ENCODE measurements around the gene SNED1.
A peak's percentile ranks its signal among the peaks of the same experiment; 100 is the strongest.

Gene SNED1

DNA sequence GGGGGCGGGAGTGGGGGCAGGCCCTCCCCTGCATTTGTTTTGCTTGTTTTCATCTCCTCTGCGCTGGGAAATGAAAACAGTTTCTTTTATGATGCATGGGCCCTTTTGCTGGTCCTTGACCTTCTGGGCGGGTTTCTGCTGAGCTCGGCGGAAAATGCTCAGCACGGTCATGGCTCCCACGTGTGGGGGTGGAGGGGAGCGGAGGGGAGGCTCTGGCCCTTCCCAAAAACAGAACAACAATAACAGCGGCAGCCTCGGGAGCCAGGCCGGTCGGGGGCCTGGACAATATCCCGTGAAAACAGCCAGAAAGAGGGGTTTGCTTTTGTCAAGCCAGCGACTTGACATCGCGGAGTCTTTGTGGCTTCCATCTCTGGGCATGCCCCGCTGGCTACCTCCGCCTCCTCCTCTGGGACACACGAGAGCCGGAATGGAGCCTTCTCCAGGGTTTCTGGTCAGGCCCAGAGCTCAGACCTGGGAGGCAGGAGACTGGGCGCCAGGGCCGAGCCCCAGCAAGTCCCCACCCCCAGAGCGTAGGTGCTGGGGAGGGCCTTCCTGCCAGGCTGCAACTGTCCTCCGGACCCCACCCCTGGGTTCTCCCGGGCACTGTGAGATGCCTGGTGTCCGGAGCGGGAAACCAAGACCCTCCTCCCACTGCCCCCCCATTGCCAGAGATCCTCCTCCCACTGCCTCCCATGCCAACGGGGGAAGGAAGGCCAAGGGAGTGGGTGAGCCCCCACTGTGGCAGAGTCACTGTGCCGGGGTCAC lies 35.9 kb upstream of the SNED1 start:
- Histone ChIP-seq H3K4me3 (no peak overlapping the region), H3K27ac (no peak overlapping the region), H3K4me1 (peaks cover 0 to 17% (median 3%) of the 10 kb centered on the region in 4 donors), H3K9me3 (no peaks in the 10 kb centered on the region), H3K27me3 (peaks cover 0 to 64% of the 10 kb centered on the region in 2 donors), H3K36me3 (no peaks in the 10 kb centered on the region)
- DNase-seq = peak; percentile 28 to 59
- intact Hi-C loops (cut with DNase I; ENCODE audit: low total_unique reads) = no loop called here
- TF ChIP-seq, protein P1, sequence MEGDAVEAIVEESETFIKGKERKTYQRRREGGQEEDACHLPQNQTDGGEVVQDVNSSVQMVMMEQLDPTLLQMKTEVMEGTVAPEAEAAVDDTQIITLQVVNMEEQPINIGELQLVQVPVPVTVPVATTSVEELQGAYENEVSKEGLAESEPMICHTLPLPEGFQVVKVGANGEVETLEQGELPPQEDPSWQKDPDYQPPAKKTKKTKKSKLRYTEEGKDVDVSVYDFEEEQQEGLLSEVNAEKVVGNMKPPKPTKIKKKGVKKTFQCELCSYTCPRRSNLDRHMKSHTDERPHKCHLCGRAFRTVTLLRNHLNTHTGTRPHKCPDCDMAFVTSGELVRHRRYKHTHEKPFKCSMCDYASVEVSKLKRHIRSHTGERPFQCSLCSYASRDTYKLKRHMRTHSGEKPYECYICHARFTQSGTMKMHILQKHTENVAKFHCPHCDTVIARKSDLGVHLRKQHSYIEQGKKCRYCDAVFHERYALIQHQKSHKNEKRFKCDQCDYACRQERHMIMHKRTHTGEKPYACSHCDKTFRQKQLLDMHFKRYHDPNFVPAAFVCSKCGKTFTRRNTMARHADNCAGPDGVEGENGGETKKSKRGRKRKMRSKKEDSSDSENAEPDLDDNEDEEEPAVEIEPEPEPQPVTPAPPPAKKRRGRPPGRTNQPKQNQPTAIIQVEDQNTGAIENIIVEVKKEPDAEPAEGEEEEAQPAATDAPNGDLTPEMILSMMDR (IDR thresholded peaks at IDR 0.05) = no peak

DNA sequence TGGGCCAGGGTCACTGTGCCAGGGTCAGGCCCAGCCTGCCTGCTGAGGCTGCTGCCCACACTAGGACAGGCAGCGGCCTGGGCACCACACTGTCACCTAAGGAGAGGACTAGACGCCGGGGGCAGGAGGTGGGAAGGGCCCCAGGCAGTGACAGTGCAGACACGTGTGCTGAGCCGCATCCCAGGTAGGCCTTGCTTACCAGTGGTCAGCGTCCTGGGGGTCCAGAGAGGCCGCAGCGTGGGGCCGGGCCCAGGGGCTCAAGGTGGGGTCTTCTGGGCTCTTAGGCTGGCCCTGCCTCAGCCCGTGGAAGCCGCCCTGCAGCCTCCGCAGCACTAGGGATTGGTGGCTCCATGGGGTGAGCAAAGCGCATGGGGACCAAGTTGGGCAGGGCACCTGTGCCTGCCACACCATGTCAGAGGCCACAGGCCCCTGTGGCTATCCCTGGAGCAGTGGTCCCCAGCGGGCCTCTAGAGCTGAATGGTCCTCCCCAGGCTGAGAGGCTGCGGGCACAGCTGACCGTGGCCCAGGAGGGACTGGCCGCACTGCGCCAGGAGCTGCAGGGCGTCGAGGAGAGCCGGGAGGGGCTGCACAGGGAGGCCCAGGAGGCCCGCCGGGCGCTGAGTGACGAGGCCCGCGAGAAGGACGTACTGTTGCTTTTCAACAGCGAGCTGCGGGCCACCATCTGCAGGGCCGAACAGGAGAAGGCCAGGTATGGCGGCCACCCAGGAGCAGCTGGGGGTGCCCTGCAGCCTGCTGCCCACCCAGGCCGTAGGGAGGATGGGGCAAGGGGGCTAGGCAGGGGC lies 35.2 kb upstream of the SNED1 start:
- H3K27ac ChIP-seq = no peak overlapping the region
- H3K4me1 ChIP-seq = peaks cover 0 to 11% (median 0%) of the 10 kb centered on the region in 4 donors
- no peaks in the 10 kb centered on the region for H3K36me3 ChIP-seq
- no peaks in the 10 kb centered on the region for H3K9me3 ChIP-seq
- no peak overlapping the region for H3K4me3 ChIP-seq
- intact Hi-C loops (cut with DNase I; ENCODE audit: low total_unique reads) = no loop called here
- TF ChIP-seq, protein P1 (IDR thresholded peaks at IDR 0.05) = no peak
- peaks cover 0 to 56% of the 10 kb centered on the region in 2 donors for H3K27me3 ChIP-seq
- peak in 1 of 2 donors; percentile 16 for DNase-seq

DNA sequence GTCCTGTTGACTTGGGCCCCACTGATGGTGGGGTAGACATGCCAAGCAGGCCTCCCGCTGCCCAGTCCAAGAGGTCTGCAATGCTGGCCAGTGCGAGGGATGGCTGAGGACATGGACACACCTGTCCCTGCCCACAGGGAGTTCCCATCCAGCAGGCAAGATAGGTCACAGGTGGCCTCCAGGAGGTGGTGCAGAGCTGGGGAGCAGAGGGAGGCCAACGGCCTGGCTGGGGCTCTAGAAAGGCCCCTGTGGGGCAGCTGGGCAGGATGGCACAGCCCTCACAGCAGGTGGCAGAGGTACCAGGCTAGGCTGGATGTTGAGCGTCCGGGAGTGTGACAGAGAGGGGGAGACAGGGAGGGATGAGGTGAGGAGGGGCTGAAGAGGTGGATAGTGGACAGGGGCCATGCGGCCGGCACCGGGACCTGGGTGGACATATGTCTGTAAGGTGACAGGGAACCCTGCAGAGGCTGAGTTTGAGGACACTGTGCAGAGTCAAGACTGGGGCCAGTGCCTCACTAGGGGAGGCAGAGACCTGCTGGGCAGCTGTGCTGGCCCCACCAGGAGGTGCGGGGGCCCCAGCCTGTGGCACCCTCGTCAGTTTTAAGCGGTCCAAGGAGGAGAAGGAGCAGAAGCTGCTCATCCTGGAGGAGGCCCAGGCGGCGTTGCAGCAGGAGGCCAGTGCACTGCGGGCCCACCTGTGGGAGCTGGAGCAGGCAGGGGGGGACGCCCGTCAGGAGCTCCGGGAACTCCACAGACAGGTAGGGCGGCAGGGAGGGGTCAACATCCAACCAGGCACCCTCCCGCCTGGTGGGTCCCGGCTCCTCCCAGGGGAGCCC lies 34.3 kb upstream of the SNED1 start:
- no peaks in the 10 kb centered on the region for H3K9me3 ChIP-seq
- TF ChIP-seq, protein P1 (IDR thresholded peaks at IDR 0.05) = no peak
- DNase-seq = peak in 1 of 2 donors; percentile 11
- H3K36me3 ChIP-seq = no peaks in the 10 kb centered on the region
- H3K4me3 ChIP-seq = no peak overlapping the region
- peaks cover 0 to 48% of the 10 kb centered on the region in 2 donors for H3K27me3 ChIP-seq
- intact Hi-C loops (cut with DNase I; ENCODE audit: low total_unique reads) = no loop called here
- peaks cover 0 to 11% (median 0%) of the 10 kb centered on the region in 4 donors for H3K4me1 ChIP-seq
- H3K27ac ChIP-seq = no peak overlapping the region

DNA sequence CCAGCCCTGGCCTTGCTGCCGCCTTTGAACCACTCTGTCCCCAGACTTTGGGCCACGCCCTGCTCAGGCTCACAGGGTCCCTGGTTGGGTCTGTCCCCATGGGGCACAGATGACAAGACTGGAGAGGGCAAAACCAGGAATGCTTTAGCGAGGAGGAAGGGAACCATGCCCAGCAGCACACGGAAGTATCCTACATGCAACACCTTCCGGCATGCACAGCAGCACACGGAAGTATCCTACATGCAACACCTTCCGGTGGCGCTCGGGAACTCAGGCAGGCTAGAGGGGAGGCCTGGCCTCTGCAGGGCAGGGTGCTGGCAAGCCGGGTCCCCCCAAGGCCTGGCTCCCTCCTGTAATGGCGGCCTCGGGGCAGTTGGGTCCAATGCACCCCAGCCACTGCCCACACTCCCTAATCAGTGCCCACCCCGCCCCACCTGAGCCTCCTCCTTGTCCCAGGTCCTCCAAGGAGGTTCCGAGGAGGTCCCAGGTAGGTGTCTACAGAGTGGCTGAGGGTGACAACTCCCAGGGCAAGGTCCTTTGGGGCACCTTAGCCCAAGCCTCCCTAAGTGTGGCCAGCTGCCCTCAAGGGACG lies 33.6 kb upstream of the SNED1 start:
- no peak overlapping the region for H3K4me3 ChIP-seq
- peak in 1 of 2 donors; percentile 14 for DNase-seq
- intact Hi-C loops (cut with DNase I; ENCODE audit: low total_unique reads) = no loop called here
- peaks cover 0 to 11% (median 0%) of the 10 kb centered on the region in 4 donors for H3K4me1 ChIP-seq
- H3K36me3 ChIP-seq = no peaks in the 10 kb centered on the region
- no peak overlapping the region for H3K27ac ChIP-seq
- TF ChIP-seq, protein P1 (IDR thresholded peaks at IDR 0.05) = no peak
- H3K9me3 ChIP-seq = no peaks in the 10 kb centered on the region
- H3K27me3 ChIP-seq = peaks cover 0 to 41% of the 10 kb centered on the region in 2 donors
